ENCODE data around the gene ATP11A.

Gene ATP11A

DNA sequence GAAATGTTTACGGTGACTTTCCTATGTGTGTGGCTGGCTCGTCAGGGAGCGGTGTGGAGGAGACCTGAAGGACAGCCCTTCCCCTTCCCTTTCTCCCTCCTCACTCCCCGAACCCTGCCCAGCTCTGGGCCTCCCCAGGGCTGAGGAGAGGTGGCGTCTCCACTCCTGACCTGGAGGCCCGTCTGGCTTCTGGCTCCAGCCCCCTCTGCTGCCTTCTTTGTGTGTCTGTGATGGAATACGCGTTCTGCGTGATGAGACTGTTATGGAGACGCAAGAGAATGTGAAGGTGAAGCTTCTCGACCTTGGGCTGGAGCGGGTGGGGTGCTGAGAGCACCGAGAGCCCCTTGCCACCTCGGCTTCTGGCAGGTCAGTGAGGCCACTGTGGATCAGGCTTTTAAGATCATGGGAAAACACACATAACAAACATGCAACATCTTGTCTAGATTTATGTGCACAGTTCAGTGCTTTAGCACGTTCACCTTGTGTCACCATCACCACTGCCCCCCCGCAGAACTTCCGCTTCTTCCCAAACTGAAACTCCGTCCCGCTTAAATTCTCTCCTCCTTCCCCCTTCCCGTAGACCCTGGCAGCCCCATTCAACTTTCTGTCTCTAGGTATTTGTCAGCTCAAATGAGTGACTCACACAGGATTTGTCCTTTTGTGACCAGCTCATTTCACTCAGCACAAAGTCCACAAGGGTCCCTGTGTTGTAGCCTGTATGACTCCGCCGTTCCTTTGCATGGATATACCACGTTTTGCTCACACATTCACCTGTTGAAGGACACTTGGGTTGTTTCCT, 24.7 kb downstream of the ATP11A start:
- no peaks in the 10 kb centered on the region for H3K27me3 ChIP-seq (ENCODE audit: control insufficient read depth, insufficient read depth, low read length)
- H3K4me1 ChIP-seq (ENCODE audit: control insufficient read depth, low read depth, low read length): peaks cover 24% of the 10 kb centered on the region
- H3K36me3 ChIP-seq (ENCODE audit: control insufficient read depth, low read depth, low read length): no peaks in the 10 kb centered on the region
- H3K4me3 ChIP-seq (ENCODE audit: low read length): no peak overlapping the region
- H3K27ac ChIP-seq (ENCODE audit: low read length): no peak overlapping the region
- H3K9ac ChIP-seq (ENCODE audit: low read length): no peak overlapping the region
- no peaks in the 10 kb centered on the region for H3K9me3 ChIP-seq (ENCODE audit: control insufficient read depth, low read depth, low read length)

DNA sequence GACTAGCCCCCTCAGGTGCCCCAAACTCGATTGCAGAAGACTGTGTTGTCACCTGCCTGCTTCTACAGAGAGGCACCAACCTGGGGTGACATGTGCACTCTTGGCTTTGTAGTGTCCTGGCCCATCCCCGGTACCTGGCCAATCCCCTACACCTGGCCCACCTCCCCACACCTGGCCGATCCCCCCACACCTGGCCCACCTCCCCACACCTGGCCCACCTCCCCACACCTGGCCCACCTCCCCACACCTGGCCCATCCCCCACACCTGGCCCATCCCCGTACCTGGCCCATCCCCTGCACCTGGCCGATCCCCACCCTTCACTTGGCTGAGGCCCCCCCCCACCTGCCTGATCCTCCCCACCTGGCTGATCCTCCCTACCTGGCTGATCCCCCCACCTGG, 25.4 kb downstream of the ATP11A start:
- Histone ChIP-seq H3K27me3 (ENCODE audit: control insufficient read depth, insufficient read depth, low read length) (no peaks in the 10 kb centered on the region), H3K27ac (ENCODE audit: low read length) (no peak overlapping the region), H3K4me1 (ENCODE audit: control insufficient read depth, low read depth, low read length) (peaks cover 24% of the 10 kb centered on the region), H3K9ac (ENCODE audit: low read length) (no peak overlapping the region), H3K9me3 (ENCODE audit: control insufficient read depth, low read depth, low read length) (no peaks in the 10 kb centered on the region), H3K4me3 (ENCODE audit: low read length) (no peak overlapping the region), H3K36me3 (ENCODE audit: control insufficient read depth, low read depth, low read length) (no peaks in the 10 kb centered on the region)

- H3K27ac ChIP-seq (ENCODE audit: low read length): no peak overlapping the region
- peaks cover 24% of the 10 kb centered on the region for H3K4me1 ChIP-seq (ENCODE audit: control insufficient read depth, low read depth, low read length)
- no peak overlapping the region for H3K9ac ChIP-seq (ENCODE audit: low read length)
Measured at GRCh38 chr13:112715715-112716460, 26.1 kb downstream of the ATP11A start.

DNA sequence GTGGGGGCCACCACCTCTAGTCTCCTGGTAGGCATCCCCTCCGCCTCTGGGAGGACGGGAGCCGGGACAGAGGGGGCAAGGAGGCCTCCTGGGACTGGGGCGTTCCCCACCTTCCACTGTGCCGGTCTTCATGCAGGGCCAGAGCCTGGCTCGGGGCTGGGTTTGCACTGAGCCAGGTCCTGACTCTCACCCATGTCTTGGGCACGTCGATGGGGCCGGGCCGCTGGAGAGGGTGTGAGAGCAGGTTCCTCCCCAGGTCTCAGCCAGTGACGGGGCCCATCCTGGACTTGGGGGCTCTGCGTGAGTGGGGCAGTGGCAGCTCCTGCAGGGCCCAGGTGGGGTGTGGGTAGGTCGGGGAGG, 26.6 kb downstream of the ATP11A start:
- no peak overlapping the region for H3K9ac ChIP-seq (ENCODE audit: low read length)
- H3K9me3 ChIP-seq (ENCODE audit: control insufficient read depth, low read depth, low read length): no peaks in the 10 kb centered on the region
- no peak overlapping the region for H3K4me3 ChIP-seq (ENCODE audit: low read length)
- H3K36me3 ChIP-seq (ENCODE audit: control insufficient read depth, low read depth, low read length): no peaks in the 10 kb centered on the region
- H3K27ac ChIP-seq (ENCODE audit: low read length): no peak overlapping the region
- H3K4me1 ChIP-seq (ENCODE audit: control insufficient read depth, low read depth, low read length): peaks cover 21% of the 10 kb centered on the region
- no peaks in the 10 kb centered on the region for H3K27me3 ChIP-seq (ENCODE audit: control insufficient read depth, insufficient read depth, low read length)

More at GRCh38 chr13:112715715-112716460, 26.1 kb downstream of the ATP11A start:
- Histone ChIP-seq H3K4me3 (ENCODE audit: low read length) (no peak overlapping the region), H3K27me3 (ENCODE audit: control insufficient read depth, insufficient read depth, low read length) (no peaks in the 10 kb centered on the region), H3K9me3 (ENCODE audit: control insufficient read depth, low read depth, low read length) (no peaks in the 10 kb centered on the region), H3K36me3 (ENCODE audit: control insufficient read depth, low read depth, low read length) (no peaks in the 10 kb centered on the region)

- Histone ChIP-seq H3K27me3 (ENCODE audit: control insufficient read depth, insufficient read depth, low read length) (no peaks in the 10 kb centered on the region), H3K9ac (ENCODE audit: low read length) (no peak overlapping the region), H3K9me3 (ENCODE audit: control insufficient read depth, low read depth, low read length) (no peaks in the 10 kb centered on the region), H3K36me3 (ENCODE audit: control insufficient read depth, low read depth, low read length) (no peaks in the 10 kb centered on the region), H3K4me1 (ENCODE audit: control insufficient read depth, low read depth, low read length) (peaks cover 20% of the 10 kb centered on the region), H3K4me3 (ENCODE audit: low read length) (no peak overlapping the region), H3K27ac (ENCODE audit: low read length) (no peak overlapping the region)
Measured at GRCh38 chr13:112716841-112717520, 27.1 kb downstream of the ATP11A start.

DNA sequence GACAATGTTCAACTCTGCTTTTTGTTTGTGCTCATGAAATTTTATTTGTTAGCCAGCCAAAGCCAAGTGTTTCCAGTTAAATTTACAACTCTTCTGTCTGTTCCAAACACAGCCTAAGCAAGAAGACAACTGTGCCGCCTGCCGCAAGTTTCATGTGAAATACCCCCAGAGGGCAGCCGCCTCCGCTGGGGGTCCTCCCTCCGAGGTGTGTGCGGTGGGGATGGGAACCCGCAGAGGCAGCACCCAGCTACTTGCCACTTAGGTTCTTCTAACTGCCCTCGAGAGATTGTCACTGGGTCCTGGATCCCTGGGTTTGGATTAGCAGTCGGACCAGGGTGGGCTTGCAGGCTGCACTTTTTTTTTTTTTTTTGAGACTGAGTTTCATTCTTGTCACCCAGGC, 28.5 kb downstream of the ATP11A start:
- Histone ChIP-seq H3K9ac (ENCODE audit: low read length) (no peak overlapping the region), H3K27ac (ENCODE audit: low read length) (no peak overlapping the region), H3K4me1 (ENCODE audit: control insufficient read depth, low read depth, low read length) (peaks cover 14% of the 10 kb centered on the region), H3K27me3 (ENCODE audit: control insufficient read depth, insufficient read depth, low read length) (no peaks in the 10 kb centered on the region), H3K36me3 (ENCODE audit: control insufficient read depth, low read depth, low read length) (no peaks in the 10 kb centered on the region), H3K9me3 (ENCODE audit: control insufficient read depth, low read depth, low read length) (no peaks in the 10 kb centered on the region), H3K4me3 (ENCODE audit: low read length) (no peak overlapping the region)

- H3K36me3 ChIP-seq (ENCODE audit: control insufficient read depth, low read depth, low read length): no peaks in the 10 kb centered on the region
- no peak overlapping the region for H3K27ac ChIP-seq (ENCODE audit: low read length)
- H3K9me3 ChIP-seq (ENCODE audit: control insufficient read depth, low read depth, low read length): no peaks in the 10 kb centered on the region
- H3K4me3 ChIP-seq (ENCODE audit: low read length): no peak overlapping the region
- peaks cover 14% of the 10 kb centered on the region for H3K4me1 ChIP-seq (ENCODE audit: control insufficient read depth, low read depth, low read length)
- H3K27me3 ChIP-seq (ENCODE audit: control insufficient read depth, insufficient read depth, low read length): no peaks in the 10 kb centered on the region
- no peak overlapping the region for H3K9ac ChIP-seq (ENCODE audit: low read length)
Measured at GRCh38 chr13:112719016-112719415, 29.2 kb downstream of the ATP11A start.

DNA sequence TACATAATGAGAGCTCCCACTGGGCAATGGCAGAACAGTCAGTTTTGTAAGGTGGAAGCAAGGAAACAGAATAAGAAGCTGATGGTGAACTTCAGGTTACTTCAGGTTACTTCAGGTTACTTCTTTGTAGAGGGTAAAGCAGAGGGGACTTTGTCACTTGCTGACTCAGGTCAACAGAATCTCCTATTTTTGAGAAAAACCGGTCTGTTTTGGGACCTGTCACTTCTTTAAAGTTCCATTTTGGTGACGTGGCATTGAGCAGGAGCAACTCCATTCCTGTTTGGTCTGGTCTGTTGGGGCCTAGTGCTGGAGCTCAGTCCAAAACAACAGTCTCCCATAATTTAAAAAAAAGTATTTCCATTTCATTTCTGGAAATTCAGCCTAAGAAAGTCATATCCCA, 29.7 kb downstream of the ATP11A start:
- H3K9me3 ChIP-seq (ENCODE audit: control insufficient read depth, low read depth, low read length): no peaks in the 10 kb centered on the region
- H3K4me1 ChIP-seq (ENCODE audit: control insufficient read depth, low read depth, low read length): peaks cover 13% of the 10 kb centered on the region
- no peak overlapping the region for H3K27ac ChIP-seq (ENCODE audit: low read length)
- no peak overlapping the region for H3K9ac ChIP-seq (ENCODE audit: low read length)
- no peak overlapping the region for H3K4me3 ChIP-seq (ENCODE audit: low read length)
- no peaks in the 10 kb centered on the region for H3K27me3 ChIP-seq (ENCODE audit: control insufficient read depth, insufficient read depth, low read length)
- H3K36me3 ChIP-seq (ENCODE audit: control insufficient read depth, low read depth, low read length): no peaks in the 10 kb centered on the region

DNA sequence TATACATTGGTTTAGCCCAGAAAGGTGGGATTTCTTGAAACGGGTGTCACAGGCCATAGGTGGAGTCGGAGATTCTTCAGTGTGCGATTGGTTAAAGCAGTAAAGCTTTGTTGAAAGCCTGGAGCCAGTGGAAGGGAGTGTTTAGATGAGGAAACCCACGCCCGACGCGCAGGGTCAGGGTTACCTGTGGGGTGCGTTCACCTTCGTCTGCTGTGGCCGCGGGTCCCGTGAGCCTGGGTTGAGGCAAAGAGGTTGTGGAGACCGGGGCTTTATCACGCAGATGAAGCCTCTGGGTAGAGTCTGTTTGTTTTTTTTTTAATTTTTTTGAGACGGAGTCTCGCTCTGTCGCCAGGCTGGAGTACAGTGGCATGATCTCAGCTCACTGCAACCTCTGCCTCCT, 30.4 kb downstream of the ATP11A start:
- H3K9ac ChIP-seq (ENCODE audit: low read length): no peak overlapping the region
- H3K4me1 ChIP-seq (ENCODE audit: control insufficient read depth, low read depth, low read length): peaks cover 11% of the 10 kb centered on the region
- no peaks in the 10 kb centered on the region for H3K9me3 ChIP-seq (ENCODE audit: control insufficient read depth, low read depth, low read length)
- no peaks in the 10 kb centered on the region for H3K36me3 ChIP-seq (ENCODE audit: control insufficient read depth, low read depth, low read length)
- H3K27ac ChIP-seq (ENCODE audit: low read length): no peak overlapping the region
- no peaks in the 10 kb centered on the region for H3K27me3 ChIP-seq (ENCODE audit: control insufficient read depth, insufficient read depth, low read length)
- no peak overlapping the region for H3K4me3 ChIP-seq (ENCODE audit: low read length)

DNA sequence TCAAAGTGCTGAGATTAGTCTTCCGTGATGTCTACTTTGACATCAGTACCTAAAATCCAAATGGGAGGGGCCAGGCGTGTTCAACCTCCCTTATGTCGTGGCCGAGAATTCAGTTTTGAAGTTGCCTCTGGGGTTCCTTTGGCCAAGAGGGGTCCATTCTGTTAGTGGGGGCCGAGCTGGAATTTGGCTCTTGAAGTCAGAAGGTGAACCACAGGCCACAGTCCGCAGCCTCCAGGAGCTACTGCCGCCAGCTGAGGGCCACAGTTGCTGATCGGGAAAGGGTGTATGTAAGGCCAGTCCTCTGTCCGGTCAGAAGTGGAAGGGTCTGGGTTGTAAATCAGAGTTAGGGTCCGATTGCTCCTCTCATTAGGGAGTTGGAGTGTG, 31.0 kb downstream of the ATP11A start:
- H3K27ac ChIP-seq (ENCODE audit: low read length): no peak overlapping the region
- no peak overlapping the region for H3K9ac ChIP-seq (ENCODE audit: low read length)
- H3K27me3 ChIP-seq (ENCODE audit: control insufficient read depth, insufficient read depth, low read length): no peaks in the 10 kb centered on the region
- H3K4me3 ChIP-seq (ENCODE audit: low read length): no peak overlapping the region
- peaks cover 13% of the 10 kb centered on the region for H3K4me1 ChIP-seq (ENCODE audit: control insufficient read depth, low read depth, low read length)
- H3K36me3 ChIP-seq (ENCODE audit: control insufficient read depth, low read depth, low read length): no peaks in the 10 kb centered on the region
- no peaks in the 10 kb centered on the region for H3K9me3 ChIP-seq (ENCODE audit: control insufficient read depth, low read depth, low read length)

GRCh38 chr13:112721198-112722104, 31.6 kb downstream of the ATP11A start:
- peaks cover 18% of the 10 kb centered on the region for H3K4me1 ChIP-seq (ENCODE audit: control insufficient read depth, low read depth, low read length)
- no peak overlapping the region for H3K9ac ChIP-seq (ENCODE audit: low read length)
- H3K36me3 ChIP-seq (ENCODE audit: control insufficient read depth, low read depth, low read length): no peaks in the 10 kb centered on the region
- no peaks in the 10 kb centered on the region for H3K27me3 ChIP-seq (ENCODE audit: control insufficient read depth, insufficient read depth, low read length)
- no peak overlapping the region for H3K4me3 ChIP-seq (ENCODE audit: low read length)
- H3K9me3 ChIP-seq (ENCODE audit: control insufficient read depth, low read depth, low read length): no peaks in the 10 kb centered on the region
- no peak overlapping the region for H3K27ac ChIP-seq (ENCODE audit: low read length)
